Measurements from ENCODE around the gene KRT39.

- TF ChIP-seq CTCF (IDR thresholded peaks at IDR 0.05) (no peak), POLR2AphosphoS5 (IDR thresholded peaks at IDR 0.05) (no peak), POLR2A (IDR thresholded peaks at IDR 0.05) (no peak), EP300 (IDR thresholded peaks at IDR 0.05) (no peak)
Measured at GRCh38 chr17:40997361-40997760, 30.6 kb upstream of the KRT39 start.

All from suprapubic skin (tissue), 4 donors.